ENCODE results near the gene NNT.
"Not testable (repeated sequence)": the region's sequence is repeated elsewhere in the genome, so short reads cannot be mapped to it uniquely, and the experiment has no call there.

Gene NNT

GRCh38 chr5:43702293-43702692 lies 99.3 kb downstream of the NNT start:
- DNase-seq (no peak), ATAC-seq (ENCODE audit: insufficient read depth, low read depth) (no peak)
- H3K4me3 ChIP-seq (ENCODE audit: low read depth in 1 of 2, low read length in 2 of 2) = no peak overlapping the region
- no peaks in the 10 kb centered on the region for H3K9me3 ChIP-seq (ENCODE audit: insufficient read depth, low read length, severe bottlenecking)
- TF ChIP-seq CTCF (IDR thresholded peaks at IDR 0.05; ENCODE audit: borderline replicate concordance, extremely low read depth, low read length, poor library complexity, severe bottlenecking) (no peak), EZH2 (IDR thresholded peaks at IDR 0.05; ENCODE audit: borderline replicate concordance, low read depth, low read length, severe bottlenecking) (no peak)
- peaks cover 51% of the 10 kb centered on the region for H3K36me3 ChIP-seq (ENCODE audit: insufficient read depth, low read length)
- no peak overlapping the region for H3K9ac ChIP-seq (ENCODE audit: low read depth, low read length)
- H4K20me1 ChIP-seq (ENCODE audit: insufficient read depth, low read length) = no peaks in the 10 kb centered on the region
- no peaks in the 10 kb centered on the region for H3K4me1 ChIP-seq (ENCODE audit: insufficient read depth, low read length)
- no peak overlapping the region for H3K27ac ChIP-seq (ENCODE audit: low read length)
- H3K79me2 ChIP-seq (ENCODE audit: insufficient read depth, low read length) = no peaks in the 10 kb centered on the region
- no peak overlapping the region for H3K4me2 ChIP-seq (ENCODE audit: insufficient read depth, low read length)
- no peaks in the 10 kb centered on the region for H3K27me3 ChIP-seq (ENCODE audit: insufficient read depth, low read length, poor library complexity)
- H2AFZ ChIP-seq (ENCODE audit: low read depth, low read length) = no peak overlapping the region

GRCh38 chr5:43702815-43703214 lies 99.8 kb downstream of the NNT start:
- TF ChIP-seq CTCF (IDR thresholded peaks at IDR 0.05; ENCODE audit: borderline replicate concordance, extremely low read depth, low read length, poor library complexity, severe bottlenecking) = no peak
- TF ChIP-seq EZH2 (IDR thresholded peaks at IDR 0.05; ENCODE audit: borderline replicate concordance, low read depth, low read length, severe bottlenecking) = no peak
- no peak for DNase-seq

GRCh38 chr5:43704243-43704642 lies 101.3 kb downstream of the NNT start:
- H3K36me3 ChIP-seq (ENCODE audit: insufficient read depth, low read length) = peaks cover 47% of the 10 kb centered on the region
- no peak overlapping the region for H3K27ac ChIP-seq (ENCODE audit: low read length)
- H4K20me1 ChIP-seq (ENCODE audit: insufficient read depth, low read length) = no peaks in the 10 kb centered on the region
- no peak overlapping the region for H3K4me3 ChIP-seq (ENCODE audit: low read depth in 1 of 2, low read length in 2 of 2)
- no peak overlapping the region for H3K9ac ChIP-seq (ENCODE audit: low read depth, low read length)
- no peak overlapping the region for H3K4me2 ChIP-seq (ENCODE audit: insufficient read depth, low read length)
- no peaks in the 10 kb centered on the region for H3K27me3 ChIP-seq (ENCODE audit: insufficient read depth, low read length, poor library complexity)
- no peaks in the 10 kb centered on the region for H3K9me3 ChIP-seq (ENCODE audit: insufficient read depth, low read length, severe bottlenecking)
- no peaks in the 10 kb centered on the region for H3K79me2 ChIP-seq (ENCODE audit: insufficient read depth, low read length)
- ATAC-seq (ENCODE audit: insufficient read depth, low read depth) (no peak), DNase-seq (no peak)
- TF ChIP-seq CTCF (IDR thresholded peaks at IDR 0.05; ENCODE audit: borderline replicate concordance, extremely low read depth, low read length, poor library complexity, severe bottlenecking) = no peak
- TF ChIP-seq EZH2 (IDR thresholded peaks at IDR 0.05; ENCODE audit: borderline replicate concordance, low read depth, low read length, severe bottlenecking) = no peak
- no peak overlapping the region for H2AFZ ChIP-seq (ENCODE audit: low read depth, low read length)
- H3K4me1 ChIP-seq (ENCODE audit: insufficient read depth, low read length) = no peaks in the 10 kb centered on the region

More at GRCh38 chr5:43702815-43703214, 99.8 kb downstream of the NNT start:
- Histone ChIP-seq H3K4me3 (ENCODE audit: low read depth in 1 of 2, low read length in 2 of 2) (no peak overlapping the region), H3K9ac (ENCODE audit: low read depth, low read length) (no peak overlapping the region), H3K36me3 (ENCODE audit: insufficient read depth, low read length) (peaks cover 47% of the 10 kb centered on the region), H3K27me3 (ENCODE audit: insufficient read depth, low read length, poor library complexity) (no peaks in the 10 kb centered on the region), H3K79me2 (ENCODE audit: insufficient read depth, low read length) (no peaks in the 10 kb centered on the region), H3K4me2 (ENCODE audit: insufficient read depth, low read length) (no peak overlapping the region), H3K4me1 (ENCODE audit: insufficient read depth, low read length) (no peaks in the 10 kb centered on the region), H2AFZ (ENCODE audit: low read depth, low read length) (no peak overlapping the region), H3K9me3 (ENCODE audit: insufficient read depth, low read length, severe bottlenecking) (no peaks in the 10 kb centered on the region), H4K20me1 (ENCODE audit: insufficient read depth, low read length) (no peaks in the 10 kb centered on the region), H3K27ac (ENCODE audit: low read length) (no peak overlapping the region)
- no peak for ATAC-seq (ENCODE audit: insufficient read depth, low read depth)

- not testable (repeated sequence) for H3K9me3 ChIP-seq (ENCODE audit: insufficient read depth, low read length, severe bottlenecking); H3K4me1 ChIP-seq (ENCODE audit: insufficient read depth, low read length); H3K9ac ChIP-seq (ENCODE audit: low read depth, low read length); H3K27ac ChIP-seq (ENCODE audit: low read length); DNase-seq; H2AFZ ChIP-seq (ENCODE audit: low read depth, low read length); H3K4me3 ChIP-seq (ENCODE audit: low read depth in 1 of 2, low read length in 2 of 2); H3K79me2 ChIP-seq (ENCODE audit: insufficient read depth, low read length); ATAC-seq (ENCODE audit: insufficient read depth, low read depth); H4K20me1 ChIP-seq (ENCODE audit: insufficient read depth, low read length); H3K27me3 ChIP-seq (ENCODE audit: insufficient read depth, low read length, poor library complexity); H3K4me2 ChIP-seq (ENCODE audit: insufficient read depth, low read length)
- H3K36me3 ChIP-seq (ENCODE audit: insufficient read depth, low read length) = peaks cover 38% of the 10 kb centered on the region
Measured at GRCh38 chr5:43706576-43706975, 103.6 kb downstream of the NNT start.

Data from DND-41 (cell line).